OCI-LY1 (cell line): Measurements from ENCODE around the gene HDAC9.

Source experiments
- CTCF ChIP-seq: fragments of 200-600 bp; sonication (generic), shearing (Covaris generic); IDR thresholded peaks from 2 replicates; pipeline ENCODE4 v1.5.1; 2017; ENCODE audit warnings: mild to moderate bottlenecking, antibody characterized with exemption, low read length, moderate library complexity, mixed read lengths
- EZH2 ChIP-seq: fragments of 200-600 bp; sonication (generic), shearing (Covaris generic); IDR thresholded peaks from 2 replicates; pipeline ENCODE4 v1.8.0; 2017; ENCODE audit warnings: borderline replicate concordance, mixed run types, mild to moderate bottlenecking, antibody characterized with exemption, low read length, moderate library complexity, mixed read lengths

- no peak for TF ChIP-seq CTCF
- no peak for TF ChIP-seq EZH2
Observed at GRCh38 chr7:18468795-18469194, 26.8 kb upstream of the HDAC9 start.
